GM10266 (cell line): Measurements from ENCODE around the gene WNT11.

Experiments used
- DNase-seq: peaks from one replicate; pipeline ENCODE4 v3.0.0; 2012; ENCODE audit errors: extremely low spot score
- TF ChIP-seq, protein P1 (sequence below): IDR thresholded peaks from 2 replicates; pipeline ENCODE4 v1.5.1; 2012; ENCODE audit warnings: mild to moderate bottlenecking, low read depth; ENCODE audit not compliant: control insufficient read depth, insufficient read depth; ENCODE audit errors: missing control alignments

Gene WNT11

DNA sequence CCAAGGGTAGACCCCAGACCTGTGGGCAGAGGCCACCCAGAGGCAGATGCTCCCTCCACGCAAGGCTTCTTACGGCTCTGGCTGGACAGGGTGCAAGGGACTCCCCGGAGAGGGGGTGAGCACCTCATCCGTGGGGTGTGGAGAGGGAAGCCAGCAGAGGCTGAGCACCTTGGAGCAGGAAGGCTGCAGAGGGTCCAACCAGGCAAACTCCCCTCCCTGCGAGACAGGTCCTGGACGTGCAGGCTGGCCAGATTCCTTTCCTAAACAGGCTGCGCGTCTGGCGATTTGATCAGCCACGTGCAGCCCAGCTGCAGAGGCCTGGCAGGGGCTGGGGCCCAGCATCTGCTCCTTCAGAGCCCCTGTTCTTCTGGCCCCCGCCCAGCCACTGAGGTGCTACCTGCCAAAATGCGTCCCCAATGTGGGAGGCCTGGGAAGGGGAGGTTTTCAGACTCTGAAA is 49.3 kb downstream of the WNT11 start:
- no peak for DNase-seq
- TF ChIP-seq, protein P1, sequence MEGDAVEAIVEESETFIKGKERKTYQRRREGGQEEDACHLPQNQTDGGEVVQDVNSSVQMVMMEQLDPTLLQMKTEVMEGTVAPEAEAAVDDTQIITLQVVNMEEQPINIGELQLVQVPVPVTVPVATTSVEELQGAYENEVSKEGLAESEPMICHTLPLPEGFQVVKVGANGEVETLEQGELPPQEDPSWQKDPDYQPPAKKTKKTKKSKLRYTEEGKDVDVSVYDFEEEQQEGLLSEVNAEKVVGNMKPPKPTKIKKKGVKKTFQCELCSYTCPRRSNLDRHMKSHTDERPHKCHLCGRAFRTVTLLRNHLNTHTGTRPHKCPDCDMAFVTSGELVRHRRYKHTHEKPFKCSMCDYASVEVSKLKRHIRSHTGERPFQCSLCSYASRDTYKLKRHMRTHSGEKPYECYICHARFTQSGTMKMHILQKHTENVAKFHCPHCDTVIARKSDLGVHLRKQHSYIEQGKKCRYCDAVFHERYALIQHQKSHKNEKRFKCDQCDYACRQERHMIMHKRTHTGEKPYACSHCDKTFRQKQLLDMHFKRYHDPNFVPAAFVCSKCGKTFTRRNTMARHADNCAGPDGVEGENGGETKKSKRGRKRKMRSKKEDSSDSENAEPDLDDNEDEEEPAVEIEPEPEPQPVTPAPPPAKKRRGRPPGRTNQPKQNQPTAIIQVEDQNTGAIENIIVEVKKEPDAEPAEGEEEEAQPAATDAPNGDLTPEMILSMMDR, result no peak

DNA sequence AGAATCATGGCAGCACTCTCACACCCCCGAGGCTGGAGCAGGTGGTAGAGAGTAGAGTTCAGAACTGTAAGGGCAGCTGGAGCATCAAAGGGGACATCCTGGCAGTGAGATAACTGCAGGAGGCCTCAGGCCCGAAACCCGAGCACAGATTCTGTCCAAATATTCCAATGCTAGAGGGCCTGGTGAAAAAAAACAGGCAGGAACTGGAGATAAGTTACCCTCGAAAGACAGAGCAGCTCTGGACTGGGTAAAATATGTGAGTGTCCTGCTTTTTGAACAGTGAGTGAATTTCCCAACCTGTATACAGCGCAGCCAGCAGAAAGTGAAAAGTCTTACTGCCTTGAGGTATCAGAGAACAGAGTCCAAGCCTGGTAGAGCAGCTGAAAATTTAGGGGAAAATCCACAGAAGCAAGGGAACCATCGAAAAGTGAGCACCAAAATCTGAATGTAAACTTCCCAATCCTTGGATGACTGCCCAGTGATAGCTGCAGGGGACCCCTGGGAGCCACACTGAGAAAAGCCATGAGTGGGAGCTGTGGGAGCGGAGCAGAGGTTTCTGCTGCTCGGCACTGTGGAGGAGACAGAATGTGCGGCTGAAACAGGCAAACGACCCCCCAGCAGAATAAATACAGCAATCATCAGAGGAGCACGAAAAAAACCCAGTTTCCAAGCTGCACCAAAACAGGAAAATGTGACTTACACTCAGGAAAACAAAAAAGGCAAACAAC is 50.6 kb downstream of the WNT11 start:
- no peak for DNase-seq
- TF ChIP-seq, protein P1, result no peak

DNA sequence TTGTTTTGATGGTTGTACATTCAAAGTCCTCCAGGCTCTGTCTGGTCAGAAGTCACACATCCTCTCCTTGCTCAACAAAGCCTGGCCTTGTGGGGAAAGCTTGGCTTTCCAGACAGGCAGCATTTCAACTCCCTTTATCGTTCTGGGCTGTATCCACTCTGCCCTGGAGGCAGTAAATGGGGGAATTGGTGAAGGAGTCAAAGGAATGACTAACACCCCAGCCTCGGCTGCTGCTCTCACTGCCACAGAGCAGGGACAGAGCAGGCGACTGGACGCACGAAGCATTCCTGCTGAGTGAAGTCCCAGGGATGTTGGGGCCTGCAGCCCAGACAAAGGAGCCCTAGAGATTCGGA is 52.8 kb downstream of the WNT11 start:
- TF ChIP-seq, protein P1, result no peak
- DNase-seq, result no peak

- peak; percentile 59 for DNase-seq
- TF ChIP-seq, protein P1, result no peak
Measured at GRCh38 chr11:76152741-76153570, 53.3 kb downstream of the WNT11 start.

DNA sequence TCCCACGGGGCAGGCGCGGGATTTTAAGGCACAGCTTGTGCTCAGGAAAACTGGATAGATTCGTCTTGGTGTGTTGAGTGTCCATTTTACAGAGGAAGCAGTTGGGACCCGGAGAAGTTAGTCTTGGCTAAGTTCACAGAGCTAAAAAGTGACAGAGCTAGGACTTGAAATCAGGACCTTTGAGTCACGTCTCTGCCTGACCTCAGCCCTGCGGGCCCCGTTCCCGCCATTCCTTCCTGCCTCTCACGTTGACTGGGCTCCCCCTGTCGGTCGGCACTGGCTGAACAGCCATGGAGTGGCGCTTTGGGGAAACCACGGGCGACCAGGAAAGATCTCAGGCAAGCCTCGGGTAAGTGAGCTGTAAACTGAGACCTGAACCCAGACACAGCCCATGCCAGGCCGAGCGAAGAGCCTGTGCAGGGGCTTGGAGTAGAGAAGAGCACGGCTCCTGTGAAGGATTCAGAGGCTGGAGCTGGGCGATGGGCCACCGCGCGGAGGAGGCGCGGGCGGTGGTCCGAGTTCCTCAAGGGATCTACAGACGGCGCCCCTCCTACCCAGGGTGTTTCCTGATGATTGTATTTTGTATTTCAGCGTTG is 54.1 kb downstream of the WNT11 start:
- TF ChIP-seq, protein P1, result peak; percentile 98
- DNase-seq, result peak; percentile 86

GRCh38 chr11:76151556-76152085 is 54.7 kb downstream of the WNT11 start:
- TF ChIP-seq, protein P1, result no peak
- no peak for DNase-seq
